Tibial artery (tissue), 4 donors: ENCODE results near the gene SLAMF9.

Experiments
- DNase-seq, 2 donors: peaks; one replicate each; pipeline ENCODE4 v3.0.0-alpha.2; 2019
- H3K27ac ChIP-seq, 2 donors: fragments of 200-600 bp; sonication (generic) in 1 of 2; 1 replicate in 1 of 2; 2 replicates in 1 of 2; pipeline ENCODE4 v1.5.1; 2018 to 2019; ENCODE audit warnings: mild to moderate bottlenecking in 1 of 2
- H3K27me3 ChIP-seq, 2 donors: fragments of 200-600 bp; sonication (generic) in 1 of 2; one replicate each; pipeline versions ENCODE4 v1.5.1 to v1.6.0; 2016 to 2019
- H3K36me3 ChIP-seq, 3 donors: fragments of 200-600 bp; sonication (generic) in 2 of 3; one replicate each; pipeline ENCODE4 v1.5.1; 2016 to 2019; ENCODE audit warnings: mild to moderate bottlenecking in 2 of 3
- H3K4me1 ChIP-seq, 4 donors: fragments of 200-600 bp; sonication (generic) in 2 of 4; 1 replicate in 3 of 4; 2 replicates in 1 of 4; pipeline ENCODE4 v1.5.1; 2016 to 2019
- H3K4me3 ChIP-seq, 2 donors: fragments of 200-600 bp; sonication (generic) in 1 of 2; 1 replicate in 1 of 2; 2 replicates in 1 of 2; pipeline ENCODE4 v1.5.1; 2018 to 2019; ENCODE audit warnings: mild to moderate bottlenecking in 2 of 2
- H3K9me3 ChIP-seq, 3 donors: fragments of 200-600 bp; sonication (generic) in 1 of 3; one replicate each; pipeline ENCODE4 v1.5.1; 2016 to 2019
- CTCF ChIP-seq, 2 experiments: fragments of 200-600 bp in 1 of 2; fragments of 450-650 bp in 1 of 2; IDR thresholded peaks; one replicate each; pipeline ENCODE4 v1.5.1; 2017 to 2019; ENCODE audit warnings: antibody characterized with exemption in 2 of 2, mild to moderate bottlenecking in 1 of 2, moderate library complexity in 1 of 2
- intact Hi-C: fragments of 100-400 bp; cut with DNase I; formaldehyde crosslinking; loops from one replicate; pipeline ENCODE4 v1.15.0; 2023; ENCODE audit warnings: low total_unique reads

The SLAMF9 gene

GRCh38 chr1:159917533-159918351 lies 36.3 kb downstream of the SLAMF9 start:
- no peak for DNase-seq
- intact Hi-C loops, result no loop called here

GRCh38 chr1:159916242-159917051 lies 37.6 kb downstream of the SLAMF9 start:
- H3K36me3 ChIP-seq, result peaks cover 23 to 35% (median 33%) of the 10 kb centered on the region in 3 donors
- no peaks in the 10 kb centered on the region for H3K27me3 ChIP-seq
- H3K9me3 ChIP-seq, result no peaks in the 10 kb centered on the region
- intact Hi-C loops, result no loop called here
- peaks cover 0 to 40% (median 25%) of the 10 kb centered on the region in 4 donors for H3K4me1 ChIP-seq
- no peak overlapping the region for H3K4me3 ChIP-seq
- no peak for DNase-seq
- H3K27ac ChIP-seq, result peak overlapping the region; percentile 49 to 64
- no peak for TF ChIP-seq CTCF (IDR thresholded peaks at IDR 0.05)

More at GRCh38 chr1:159917533-159918351, 36.3 kb downstream of the SLAMF9 start:
- H3K9me3 ChIP-seq, result no peaks in the 10 kb centered on the region
- H3K27ac ChIP-seq, result peak overlapping the region; percentile 17 to 64
- H3K27me3 ChIP-seq, result no peaks in the 10 kb centered on the region
- peaks cover 0 to 53% (median 38%) of the 10 kb centered on the region in 4 donors for H3K4me1 ChIP-seq
- H3K36me3 ChIP-seq, result peaks cover 23 to 35% (median 33%) of the 10 kb centered on the region in 3 donors
- H3K4me3 ChIP-seq, result no peak overlapping the region
- TF ChIP-seq CTCF (IDR thresholded peaks at IDR 0.05), result no peak

GRCh38 chr1:159915571-159916241 lies 38.3 kb downstream of the SLAMF9 start:
- Histone ChIP-seq H3K27me3 (no peaks in the 10 kb centered on the region), H3K9me3 (no peaks in the 10 kb centered on the region), H3K36me3 (peaks cover 23 to 35% (median 32%) of the 10 kb centered on the region in 3 donors), H3K27ac (peak overlapping the region; percentile 49 to 64), H3K4me3 (no peak overlapping the region), H3K4me1 (peaks cover 0 to 39% (median 24%) of the 10 kb centered on the region in 4 donors)
- intact Hi-C loops, result no loop called here
- no peak for TF ChIP-seq CTCF (IDR thresholded peaks at IDR 0.05)
- no peak for DNase-seq

GRCh38 chr1:159914252-159915018 lies 39.6 kb downstream of the SLAMF9 start:
- H3K4me1 ChIP-seq, result peaks cover 0 to 46% (median 31%) of the 10 kb centered on the region in 4 donors
- H3K36me3 ChIP-seq, result peaks cover 14 to 22% (median 19%) of the 10 kb centered on the region in 3 donors
- H3K27me3 ChIP-seq, result no peaks in the 10 kb centered on the region
- no peak overlapping the region for H3K27ac ChIP-seq
- H3K4me3 ChIP-seq, result no peak overlapping the region
- TF ChIP-seq CTCF (IDR thresholded peaks at IDR 0.05), result no peak
- no peaks in the 10 kb centered on the region for H3K9me3 ChIP-seq
- no peak for DNase-seq
- intact Hi-C loops, result no loop called here
